ENCODE data around the gene OR51L1.
A peak's percentile ranks its signal among the peaks of the same experiment; 100 is the strongest.
"Not testable (repeated sequence)": the region's sequence is repeated elsewhere in the genome, so short reads cannot be mapped to it uniquely, and the experiment has no call there.

The OR51L1 gene

GRCh38 chr11:4994551-4994950, at the start of gene OR51L1:
Gene OR51L1, plus strand, starts transcription at chr11:4994851. Its CDS starts 4,132 bp downstream, at chr11:4998983.
- no peak for DNase-seq

DNA sequence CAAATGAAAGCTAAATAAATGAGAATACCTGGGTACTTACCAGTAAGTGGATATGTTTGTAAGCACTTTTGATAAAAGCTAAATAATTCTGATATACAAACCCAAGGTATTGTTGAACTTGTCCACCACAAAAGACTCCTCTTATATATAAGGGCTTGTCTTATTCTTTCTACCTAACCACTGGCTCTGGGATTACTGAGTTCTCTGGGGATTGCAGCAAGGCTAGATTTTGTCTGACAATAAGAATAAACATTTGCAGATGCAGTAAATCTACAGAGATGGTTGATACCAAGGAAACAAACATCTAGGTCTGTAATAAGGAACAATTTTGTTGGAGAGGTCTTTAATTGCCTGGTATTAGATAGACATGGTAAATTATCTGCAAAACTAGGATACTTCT, 47.1 kb upstream of the OR51L1 start, which contains the start of gene OR51A4:
Gene OR51A4, minus strand, starts transcription at position 101 of the 400 bp plus-strand sequence. CDS start 505 bp downstream, outside the sequence.
- no peak for DNase-seq

- DNase-seq = not testable (repeated sequence)
These were observed 39.0 kb upstream of the OR51L1 start, which contains the start of gene OR51A2 for GRCh38 chr11:4955613-4956012. Gene OR51A2, minus strand, starts transcription at chr11:4955713. Its CDS starts 0 bp downstream, at chr11:4955713.

GRCh38 chr11:4957396-4957795, 37.3 kb upstream of the OR51L1 start:
- DNase-seq = no peak

DNA sequence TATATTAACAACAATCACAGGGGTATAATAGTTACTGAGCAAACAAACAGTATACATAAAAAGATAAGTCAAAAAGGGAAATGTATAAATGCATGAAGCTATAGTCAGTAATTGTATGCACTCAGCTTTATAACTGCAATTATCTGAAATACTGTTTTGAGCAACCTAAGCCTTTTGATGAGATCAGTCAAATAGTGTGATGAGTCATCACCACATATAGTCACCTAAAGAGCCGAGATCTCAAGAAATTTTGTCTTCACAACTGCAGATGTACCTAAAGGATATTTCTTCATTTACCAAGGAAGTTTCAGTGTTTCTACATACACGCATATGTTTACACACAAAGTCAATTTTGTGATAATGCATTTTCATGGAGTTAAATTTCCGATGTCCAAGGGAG, 33.8 kb upstream of the OR51L1 start:
- DNase-seq = no peak

DNA sequence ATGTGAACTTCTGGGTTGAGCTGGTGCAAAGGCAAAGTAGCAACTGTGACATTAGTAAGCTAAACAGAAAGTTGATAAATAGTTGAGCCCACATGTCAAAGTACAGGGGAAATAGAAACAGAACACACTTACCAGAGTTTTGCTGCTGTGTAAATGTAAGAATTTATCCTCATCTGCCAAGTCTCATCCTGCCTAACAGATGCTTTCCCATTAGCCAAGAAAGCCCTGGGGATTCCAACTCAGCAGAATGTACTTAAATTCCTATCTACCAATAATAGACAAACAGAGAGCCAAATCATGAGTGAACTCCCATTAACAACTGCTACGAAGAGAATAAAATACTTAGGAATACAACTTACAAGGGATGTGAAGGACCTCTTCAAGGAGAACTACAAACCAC, 31.8 kb upstream of the OR51L1 start:
- no peak for DNase-seq

- DNase-seq = no peak
These were observed 19.2 kb upstream of the OR51L1 start for GRCh38 chr11:4975436-4975835.

- no peak for DNase-seq
These were observed 15.6 kb upstream of the OR51L1 start for GRCh38 chr11:4979036-4979435.

- DNase-seq = no peak
These were observed 12.0 kb upstream of the OR51L1 start for GRCh38 chr11:4982678-4983077.

- no peak for DNase-seq
These were observed 10.8 kb upstream of the OR51L1 start for GRCh38 chr11:4983841-4984240.

GRCh38 chr11:4991060-4991459, 3.6 kb upstream of the OR51L1 start:
- DNase-seq = no peak

DNA sequence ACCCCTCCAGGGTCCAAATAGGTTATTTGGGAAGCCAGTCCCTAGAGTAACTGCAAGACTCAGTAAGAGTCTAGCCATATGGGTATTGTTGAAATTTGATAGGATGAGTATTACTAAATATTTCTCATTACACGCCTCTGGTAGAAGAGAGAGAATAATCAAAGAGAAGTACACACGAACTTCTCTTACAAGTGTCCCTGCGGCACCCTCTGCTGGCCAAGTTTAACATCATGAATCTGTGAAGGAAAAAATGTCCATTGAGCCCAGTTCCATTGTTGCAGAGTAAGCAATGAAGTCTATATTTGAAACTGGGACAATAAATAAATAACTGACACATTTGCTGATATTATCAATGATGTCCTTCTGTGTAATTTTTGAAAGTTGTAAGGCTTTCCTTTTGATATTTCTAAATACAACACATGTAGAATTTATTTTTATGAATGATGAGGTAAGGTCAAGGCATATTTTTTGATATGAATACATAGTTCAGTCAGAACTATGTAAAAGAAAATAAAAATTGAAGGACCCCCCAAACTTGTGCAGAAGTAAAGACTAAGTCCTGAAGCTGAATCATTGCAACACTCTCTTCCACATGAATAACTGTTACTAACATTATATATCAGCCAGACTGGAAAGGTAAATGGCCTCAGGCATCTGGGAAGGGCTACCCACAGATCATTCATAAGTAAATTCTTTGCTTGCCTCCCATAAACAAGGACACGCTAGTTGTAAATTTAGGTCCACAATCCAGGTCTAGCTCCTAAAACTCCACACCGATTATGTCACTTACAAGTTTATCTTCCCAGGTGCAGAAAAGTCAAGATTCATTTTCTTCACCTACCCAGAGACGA, 10.0 kb downstream of the OR51L1 start:
- DNase-seq = peak; percentile 49

- no peak for DNase-seq
These were observed 12.9 kb downstream of the OR51L1 start for GRCh38 chr11:5007561-5007960.

GRCh38 chr11:5011254-5011653, 16.6 kb downstream of the OR51L1 start:
- no peak for DNase-seq

- DNase-seq = no peak
These were observed 18.4 kb downstream of the OR51L1 start for GRCh38 chr11:5013012-5013411.

- no peak for DNase-seq
These were observed 27.3 kb downstream of the OR51L1 start for GRCh38 chr11:5021996-5022395.

DNA sequence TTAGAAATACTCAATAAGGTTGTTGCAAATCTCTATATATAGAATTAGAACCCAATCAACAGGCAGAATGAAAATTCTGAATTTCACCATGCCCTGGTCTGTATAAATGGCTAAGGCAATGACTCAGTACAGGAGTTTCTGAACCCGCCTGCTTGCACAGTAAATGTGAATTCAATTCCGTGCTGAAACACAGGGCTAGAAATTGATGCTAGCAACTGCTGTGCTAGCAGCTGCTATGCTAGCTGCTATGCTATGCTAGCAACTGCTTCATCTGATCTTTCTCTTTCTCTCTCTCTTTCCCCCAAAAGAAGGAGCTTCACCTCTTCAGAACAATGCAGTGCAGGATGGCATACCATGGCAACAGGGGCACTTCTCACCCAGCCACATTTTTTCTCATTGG, 42.0 kb downstream of the OR51L1 start:
- no peak for DNase-seq

DNA sequence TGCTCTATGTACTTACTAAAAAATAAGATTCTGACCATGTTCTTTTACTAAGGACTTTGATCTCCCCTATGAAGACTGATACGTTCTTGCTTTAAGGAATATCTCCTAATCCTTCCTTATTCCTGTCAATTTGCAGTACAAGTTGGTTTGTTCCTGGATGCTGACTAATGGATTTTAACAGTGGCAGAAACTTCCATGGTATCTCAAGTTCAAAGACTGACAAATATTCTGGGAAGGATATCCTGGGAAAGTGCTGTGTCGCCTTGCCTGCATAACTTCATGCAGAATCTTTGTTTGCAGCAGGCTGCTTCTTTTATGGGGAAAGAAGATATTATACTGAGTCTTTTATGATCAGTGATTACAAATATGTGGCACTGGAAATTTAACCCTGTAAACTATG, 43.3 kb downstream of the OR51L1 start:
- no peak for DNase-seq

- DNase-seq = no peak
These were observed 43.7 kb downstream of the OR51L1 start for GRCh38 chr11:5038341-5038740.

GRCh38 chr11:5040876-5041275, 46.2 kb downstream of the OR51L1 start:
- DNase-seq = no peak

DNA sequence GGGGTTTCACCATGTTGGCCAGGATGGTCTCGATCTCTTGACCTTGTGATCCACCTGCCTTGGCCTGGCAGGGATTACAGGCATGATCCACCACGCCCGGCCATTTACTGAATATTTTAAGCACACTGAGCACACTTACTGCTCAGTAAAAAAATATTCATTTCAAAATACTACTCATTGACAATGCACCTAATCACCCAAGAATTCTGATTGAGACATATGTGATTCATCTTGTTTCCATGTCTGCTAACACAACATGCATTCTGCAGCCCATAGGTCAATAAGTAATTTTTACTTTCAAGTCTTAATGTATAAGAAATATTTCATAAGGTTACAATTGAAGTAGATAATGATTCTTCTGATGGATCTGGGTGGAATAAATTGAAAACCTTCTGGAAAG, 47.4 kb downstream of the OR51L1 start:
- no peak for DNase-seq

- DNase-seq = no peak
These were observed 48.7 kb downstream of the OR51L1 start for GRCh38 chr11:5043380-5043779.

GRCh38 chr11:5046226-5046625, 51.6 kb downstream of the OR51L1 start, which contains the start of gene OR52J3:
Gene OR52J3, plus strand, starts transcription at chr11:5046526. Its CDS starts 0 bp downstream, at chr11:5046526.
- DNase-seq = no peak

DNA sequence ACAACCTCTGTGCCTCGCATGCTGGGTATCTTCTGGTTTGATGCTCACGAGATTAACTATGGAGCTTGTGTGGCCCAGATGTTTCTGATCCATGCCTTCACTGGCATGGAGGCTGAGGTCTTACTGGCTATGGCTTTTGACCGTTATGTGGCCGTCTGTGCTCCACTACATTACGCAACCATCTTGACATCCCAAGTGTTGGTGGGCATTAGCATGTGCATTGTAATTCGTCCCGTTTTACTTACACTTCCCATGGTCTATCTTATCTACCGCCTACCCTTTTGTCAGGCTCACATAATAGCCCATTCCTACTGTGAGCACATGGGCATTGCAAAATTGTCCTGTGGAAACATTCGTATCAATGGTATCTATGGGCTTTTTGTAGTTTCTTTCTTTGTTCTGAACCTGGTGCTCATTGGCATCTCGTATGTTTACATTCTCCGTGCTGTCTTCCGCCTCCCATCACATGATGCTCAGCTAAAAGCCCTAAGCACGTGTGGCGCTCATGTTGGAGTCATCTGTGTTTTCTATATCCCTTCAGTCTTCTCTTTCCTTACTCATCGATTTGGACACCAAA, 52.2 kb downstream of the OR51L1 start:
- no peak for DNase-seq

Measured in NCI-H1048 (cell line).